K562 (cell line): ENCODE results near the gene SLC5A10. TPM values are rescaled to one million over a fixed set of nuclear protein-coding genes. Genes with fewer than 3 reads are reported as not detected.
A peak's percentile ranks its signal among the peaks of the same experiment; 100 is the strongest.

ENCODE experiments used
- ATAC-seq: fragments of 200-7000 bp; cut with Tn5 transposase; 3 replicates; pipeline ENCODE4 v1.9.1; 2020; ENCODE audit warnings: moderate library complexity
- BruUV-seq: library from RNA; stranded (reverse); fragments of 400-500 nt; replicated peaks from 2 replicates; lab custom pipeline; 2021; lab: Mats Ljungman, UMichigan
- CTCF ChIA-PET: fragments of 300-600 bp; formaldehyde crosslinking; extraction: SDS; loops from one replicate; lab custom pipeline; 2021; ENCODE audit warnings: low intra/inter-chr PET ratio; lab: Yijun Ruan, JAX
- POLR2A ChIA-PET: fragments of 300-600, 350-650 bp; sonication (Branson Sonifier 250); formaldehyde crosslinking; extraction: SDS; loops from one replicate; lab custom pipeline; 2021; ENCODE audit warnings: antibody characterized with exemption, inconsistent platforms; lab: Yijun Ruan, JAX
- DNase-seq, 4 experiments: peaks; one replicate each; pipeline versions ENCODE4 v3.0.0 to v3.0.0-alpha.2; 2011 to 2018; ENCODE audit warnings: low spot score in 3 of 4, mixed read lengths in 3 of 4; ENCODE audit errors: extremely low read depth in 1 of 4
- FAIRE-seq: peaks from 2 replicates; lab custom pipeline; 2011; peaks lifted over from hg19 to GRCh38; lab: Jason Lieb, UNC
- H2AFZ ChIP-seq: 2 replicates; pipeline ENCODE4 v1.6.0; 2011; ENCODE audit warnings: low read depth, low read length, control low read depth, inconsistent platforms
- H3K27ac ChIP-seq: fragments of 200-600 bp; 3 replicates; pipeline ENCODE4 v1.8.0; 2011; ENCODE audit warnings: low read depth, mild to moderate bottlenecking, control low read depth, inconsistent platforms, low read length, moderate library complexity, mixed read lengths; ENCODE audit errors: extremely low read depth
- H3K27me3 ChIP-seq, 2 experiments: fragments of 300-600 bp in 1 of 2; 2 replicates in 1 of 2; 3 replicates in 1 of 2; pipeline versions ENCODE4 v1.6.0 to v1.8.0; 2011; ENCODE audit warnings: inconsistent platforms in 2 of 2, low read length in 2 of 2, mild to moderate bottlenecking in 1 of 2, mixed read lengths in 1 of 2, moderate library complexity in 1 of 2; ENCODE audit not compliant: control insufficient read depth in 2 of 2, insufficient read depth in 2 of 2
- H3K36me3 ChIP-seq: fragments of 300-600 bp; 3 replicates; pipeline ENCODE4 v1.8.0; 2011; ENCODE audit warnings: mild to moderate bottlenecking, low read length, inconsistent platforms; ENCODE audit not compliant: control insufficient read depth, insufficient read depth
- H3K4me1 ChIP-seq, 2 experiments: fragments of 200-600 bp in 1 of 2; replicated peaks in 1 of 2; 2 replicates in 1 of 2; 3 replicates in 1 of 2; pipeline versions ENCODE4 v1.5.1 to v1.8.0; 2011; ENCODE audit warnings: inconsistent platforms in 2 of 2, low read length in 2 of 2, mild to moderate bottlenecking in 1 of 2, mixed read lengths in 1 of 2, moderate library complexity in 1 of 2; ENCODE audit not compliant: control insufficient read depth in 2 of 2, insufficient read depth in 2 of 2
- H3K4me2 ChIP-seq: 2 replicates; pipeline ENCODE4 v1.6.1; 2011; ENCODE audit warnings: low read length, control low read depth, inconsistent platforms, mixed read lengths; ENCODE audit not compliant: insufficient read depth
- H3K4me3 ChIP-seq: fragments of 200-600 bp; sonication (generic), shearing (Covaris generic); 2 replicates; pipeline ENCODE4 v1.5.1; 2016; ENCODE audit warnings: control low read depth, inconsistent platforms
- H3K79me2 ChIP-seq: fragments of 200-600 bp; 3 replicates; pipeline ENCODE4 v1.8.0; 2011; ENCODE audit warnings: low read length, inconsistent platforms; ENCODE audit not compliant: control insufficient read depth, insufficient read depth
- H3K9ac ChIP-seq, 2 experiments: 2 replicates each; pipeline versions ENCODE4 v1.6.0 to v1.6.1; 2011; ENCODE audit warnings: low read depth in 2 of 2, low read length in 2 of 2, control low read depth in 1 of 2, inconsistent platforms in 1 of 2, mild to moderate bottlenecking in 1 of 2, mixed read lengths in 1 of 2; ENCODE audit not compliant: insufficient read depth in 1 of 2
- H3K9me1 ChIP-seq: one replicate; pipeline ENCODE4 v1.6.0; 2011; ENCODE audit warnings: inconsistent platforms, mild to moderate bottlenecking, low read length, moderate library complexity; ENCODE audit not compliant: control insufficient read depth, insufficient read depth
- H3K9me3 ChIP-seq: replicated peaks from 2 replicates; pipeline ENCODE4 v1.5.1; 2011; ENCODE audit warnings: low read depth, low read length, inconsistent platforms; ENCODE audit not compliant: control insufficient read depth, insufficient read depth
- H4K20me1 ChIP-seq: replicated peaks from 2 replicates; pipeline ENCODE4 v1.6.1; 2011; ENCODE audit warnings: low read length, inconsistent platforms, mixed read lengths; ENCODE audit not compliant: control insufficient read depth, insufficient read depth
- ATF3 ChIP-seq, 2 experiments: fragments of 450-650 bp in 1 of 2; sonication (generic) in 1 of 2; formaldehyde crosslinking in 1 of 2; IDR thresholded peaks in 1 of 2; conservative IDR thresholded peaks in 1 of 2; 2 replicates each; pipeline versions ENCODE4 v1.6.1 to v1.8.1; 2016 to 2023; ENCODE audit warnings: mild to moderate bottlenecking in 2 of 2, moderate library complexity in 2 of 2, inconsistent platforms in 1 of 2, missing genetic modification reagents in 1 of 2
- TCF3 ChIP-seq: sonication (generic); formaldehyde crosslinking; IDR thresholded peaks from 2 replicates; pipeline ENCODE4 v1.4.0; 2020; ENCODE audit warnings: mild to moderate bottlenecking, missing genetic modification reagents
- ZNF184 ChIP-seq: sonication (generic); formaldehyde crosslinking; IDR thresholded peaks from 2 replicates; pipeline ENCODE4 v1.5.0; 2020; ENCODE audit warnings: missing genetic modification reagents
- WGBS: fragments of 100-300 bp; shearing (Covaris generic); methylation state at CpG from one replicate; pipeline ENCODE4 v1.1.6; 2016; ENCODE audit warnings: low coverage, mixed read lengths; ENCODE audit not compliant: insufficient coverage; ENCODE audit errors: missing lambda C conversion rate; 5-methylcytosine and 5-hydroxymethylcytosine counted together
- in situ Hi-C: fragments of 300-500 bp; cut with MboI; formaldehyde crosslinking; loops from 4 replicates; pipeline ENCODE4 v1.15.0; 2018; ENCODE audit warnings: inconsistent platforms, mixed read lengths
- intact Hi-C: fragments of 100-400 bp; cut with micrococcal nuclease; formaldehyde crosslinking; loops from 2 replicates; pipeline ENCODE4 v1.14.2; 2022
- polyA plus RNA-seq, 8 experiments: library from polyadenylated mRNA; depleted of rRNA in 4 of 8; stranded (reverse) in 5 of 8; unstranded in 3 of 8; fragments of >200 nt; fragmentation: Nextera tagmentation in 2 of 8; fragmentation: Illumina TruSeq in 1 of 8; extraction: Ambion mirVana in 2 of 8; extraction: Trizol in 1 of 8; gene quantifications; 2 replicates each; pipeline versions ENCODE4 v1.2.1 to v1.2.3, GENCODE V29; 2011 to 2014; ENCODE audit warnings: inconsistent platforms in 1 of 8, missing spikeins in 1 of 8
- total RNA-seq, 7 experiments: library from RNA; depleted of rRNA in 6 of 7; stranded (reverse); fragments of >200 nt in 6 of 7; fragmentation: Illumina TruSeq in 2 of 7; extraction: Trizol in 2 of 7; gene quantifications; 2 replicates each; pipeline versions ENCODE4 v1.2.1 to v1.2.3, GENCODE V29; 2011 to 2021; ENCODE audit warnings: low replicate concordance in 1 of 7

SLC5A10 gene
- total and polyA plus RNA-seq, 9 of the 15 experiments (the other 6 are each of a cell fraction or from before 2014, with no cell fraction given), result 0.03 to 0.09 (median 0.03) TPM; not detected in 5

GRCh38 chr17:18937981-18938691, 13.8 kb upstream of the SLC5A10 start:
- H2AFZ ChIP-seq, result no peak overlapping the region
- no peak for DNase-seq
- H3K36me3 ChIP-seq, result no peaks in the 10 kb centered on the region
- H4K20me1 ChIP-seq, result no peaks in the 10 kb centered on the region
- H3K9me3 ChIP-seq, result no peaks in the 10 kb centered on the region
- in situ Hi-C loops (no loop called here), intact Hi-C loops (loop anchor here (10.0 kb wide), 1 partner anchor 313 kb away; no protein-coding TSS in a partner anchor)
- POLR2A ChIA-PET, result no interaction called here
- H3K79me2 ChIP-seq, result no peaks in the 10 kb centered on the region
- H3K27me3 ChIP-seq, result no peaks in the 10 kb centered on the region
- ATAC-seq, result no peak
- WGBS, result 23% methylated on average over 7 of the region's 8 CpGs
- H3K4me2 ChIP-seq, result no peak overlapping the region
- TF ChIP-seq ATF3 (IDR thresholded peaks at IDR 0.05), result peak; percentile 18; the same call in 1 of the 2 replicates
- no peak for TF ChIP-seq ATF3 (CRISPR knock-in tag; conservative IDR thresholded peaks at IDR 0.05)
- TF ChIP-seq ZNF184 (CRISPR knock-in tag), result no peak
- no peak for TF ChIP-seq TCF3 (CRISPR knock-in tag)
- no peaks in the 10 kb centered on the region for H3K9me1 ChIP-seq
- FAIRE-seq, result no peak
- peaks cover 0 to 1% of the 10 kb centered on the region in 2 experiments; a peak in 1 of 5 replicates for H3K4me1 ChIP-seq
- no peak overlapping the region for H3K27ac ChIP-seq
- no peak overlapping the region for H3K9ac ChIP-seq
- no peak overlapping the region for H3K4me3 ChIP-seq
- BruUV-seq, result no TSS peak
- CTCF ChIA-PET, result no interaction called here
